ENCODE measurements around the gene EEF1AKMT3.

EEF1AKMT3 gene

DNA sequence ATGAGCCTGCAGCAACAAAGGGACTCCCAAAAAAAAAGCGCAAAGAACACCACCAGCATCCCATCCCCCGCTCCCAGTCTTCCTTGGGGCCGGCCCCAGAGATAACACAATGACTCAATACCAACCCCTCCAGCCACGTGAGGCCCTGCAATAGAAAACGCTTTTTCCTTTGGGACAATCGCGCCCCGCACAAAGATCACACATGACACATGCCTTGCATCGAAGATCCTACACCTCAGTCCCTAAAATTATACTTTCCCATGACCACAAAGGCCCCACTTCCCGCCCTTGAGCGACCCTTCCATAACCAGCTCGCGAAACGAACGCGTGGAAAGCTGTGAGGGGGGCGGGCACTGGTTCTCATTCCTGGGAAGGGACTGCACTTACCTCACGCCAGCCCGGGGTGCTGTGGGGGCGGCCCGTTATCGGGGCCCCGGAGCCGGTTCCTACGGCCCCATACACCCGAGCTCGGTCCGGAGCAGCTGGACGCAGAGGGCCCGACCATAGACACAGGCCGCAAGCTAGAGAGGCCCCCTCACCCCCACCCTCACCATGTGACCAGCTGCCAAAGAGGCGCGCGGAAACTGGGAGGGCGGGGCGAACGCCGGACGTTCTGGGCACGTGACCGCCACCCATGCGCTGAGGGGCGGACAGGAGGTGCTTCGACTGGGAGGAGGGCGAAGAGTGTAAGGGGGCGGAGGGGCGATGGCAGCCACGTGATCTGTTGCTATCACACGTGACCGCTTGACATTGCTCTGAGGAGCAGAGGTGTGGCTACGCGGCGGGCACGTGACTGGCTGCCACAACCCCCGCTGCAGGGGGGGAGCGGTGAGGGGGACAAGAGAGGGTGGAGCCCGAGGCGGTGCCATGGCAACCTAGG lies 20.4 kb upstream of the EEF1AKMT3 start, which contains the start of gene CDK4:
Gene CDK4, minus strand, starts transcription at position 523 of the 880 bp plus-strand sequence. CDS start 593 bp downstream, outside the sequence.
- peak; percentile 100 for DNase-seq

DNA sequence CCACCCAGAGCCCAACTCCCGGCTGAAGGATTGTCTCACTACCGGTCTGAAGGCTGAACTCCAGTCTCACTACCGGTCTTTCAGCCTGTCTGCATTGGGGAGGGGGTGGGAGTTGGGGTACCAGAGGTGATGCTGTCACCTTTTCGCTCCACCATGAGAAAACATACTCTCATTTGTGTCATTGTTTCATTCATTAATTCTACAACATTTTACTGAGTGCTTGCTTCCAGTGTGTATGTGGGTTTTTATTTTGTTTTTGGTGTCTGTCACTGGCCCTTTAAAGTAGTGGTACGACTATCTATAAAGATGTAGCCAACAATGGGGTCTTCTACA lies 19.8 kb upstream of the EEF1AKMT3 start:
- DNase-seq: no peak

DNA sequence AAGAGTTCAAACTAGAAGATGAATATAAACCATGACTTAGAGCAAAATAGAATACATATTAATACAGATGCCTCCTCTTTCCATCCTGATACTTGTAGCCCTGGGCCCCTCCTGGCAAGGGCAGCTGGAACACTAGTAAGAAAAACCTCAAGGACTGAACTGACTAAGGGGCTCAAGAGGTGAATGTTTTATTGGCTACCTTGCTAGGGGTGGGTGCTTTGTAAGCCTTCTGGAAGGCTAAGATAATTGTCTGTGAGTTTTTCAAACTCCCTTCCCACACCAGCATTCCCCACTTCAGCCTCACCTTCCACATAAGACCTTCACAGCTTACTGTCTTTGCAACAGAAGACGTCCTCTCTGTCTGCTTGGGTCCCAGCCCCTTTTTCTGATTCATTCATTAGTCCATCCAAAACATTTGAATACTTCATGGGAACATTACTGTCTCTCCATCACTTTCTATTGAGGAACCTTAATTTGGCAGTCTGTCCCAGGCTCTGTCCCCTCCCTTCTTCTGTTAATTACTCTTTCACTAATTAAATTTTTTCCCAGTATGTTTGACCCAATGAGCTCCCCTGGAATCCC lies 18.6 kb upstream of the EEF1AKMT3 start:
- DNase-seq: no peak

DNA sequence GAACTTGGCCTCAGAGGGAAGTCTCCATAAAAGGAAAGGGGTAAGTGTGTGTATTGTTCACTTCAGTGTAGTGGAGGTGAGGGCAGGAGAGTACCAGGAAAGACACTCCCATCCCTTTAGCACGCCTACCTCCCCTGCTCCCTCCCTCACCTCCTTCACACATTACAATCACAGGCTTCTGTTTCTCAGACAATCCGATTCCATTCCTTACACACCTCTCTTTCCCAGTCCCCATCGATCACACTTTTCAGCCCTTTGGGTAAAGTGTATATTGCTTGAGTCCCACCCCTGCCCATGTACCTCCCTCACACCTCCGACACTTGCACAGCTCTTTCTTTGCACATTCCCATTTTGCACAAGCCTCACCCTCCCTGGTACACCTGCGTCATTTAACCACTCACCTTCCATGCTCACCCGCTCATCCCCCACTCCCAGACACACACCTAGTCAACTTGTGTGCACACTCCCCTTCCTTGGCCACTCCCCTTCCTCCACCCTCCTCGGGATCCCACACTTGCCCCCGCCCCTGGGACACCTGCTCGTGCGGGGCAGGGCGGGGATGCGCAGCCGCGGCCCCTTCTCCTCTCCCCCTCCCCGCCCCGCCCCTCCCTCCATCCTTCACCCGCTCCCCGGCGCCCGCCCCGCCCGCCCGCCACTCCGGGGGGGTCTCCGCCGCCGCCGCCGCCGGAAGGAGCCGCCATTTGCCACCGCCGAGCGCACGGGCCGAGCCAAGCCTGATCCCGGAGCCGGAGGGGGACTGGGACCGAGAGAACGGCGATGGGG lies 17.8 kb upstream of the EEF1AKMT3 start, which contains the start of gene MARCHF9:
Gene MARCHF9, plus strand, starts transcription at position 693 of the 783 bp plus-strand sequence. CDS start 426 bp downstream, outside the sequence.
- peak; percentile 98 for DNase-seq

DNA sequence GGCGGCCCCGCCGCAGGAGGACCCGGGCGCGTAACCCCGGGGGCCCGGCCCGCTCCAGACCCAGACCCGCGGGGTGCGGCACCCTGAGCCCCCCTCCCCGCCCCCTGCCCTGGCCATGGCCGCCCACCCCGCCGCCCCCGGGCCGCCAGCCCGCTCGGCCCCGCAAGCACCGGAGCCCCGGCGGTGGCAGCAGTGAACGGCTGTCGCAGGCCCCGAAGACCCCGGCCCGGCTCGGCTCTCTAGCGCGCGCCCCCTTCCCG lies 17.3 kb upstream of the EEF1AKMT3 start:
- DNase-seq: no peak

DNA sequence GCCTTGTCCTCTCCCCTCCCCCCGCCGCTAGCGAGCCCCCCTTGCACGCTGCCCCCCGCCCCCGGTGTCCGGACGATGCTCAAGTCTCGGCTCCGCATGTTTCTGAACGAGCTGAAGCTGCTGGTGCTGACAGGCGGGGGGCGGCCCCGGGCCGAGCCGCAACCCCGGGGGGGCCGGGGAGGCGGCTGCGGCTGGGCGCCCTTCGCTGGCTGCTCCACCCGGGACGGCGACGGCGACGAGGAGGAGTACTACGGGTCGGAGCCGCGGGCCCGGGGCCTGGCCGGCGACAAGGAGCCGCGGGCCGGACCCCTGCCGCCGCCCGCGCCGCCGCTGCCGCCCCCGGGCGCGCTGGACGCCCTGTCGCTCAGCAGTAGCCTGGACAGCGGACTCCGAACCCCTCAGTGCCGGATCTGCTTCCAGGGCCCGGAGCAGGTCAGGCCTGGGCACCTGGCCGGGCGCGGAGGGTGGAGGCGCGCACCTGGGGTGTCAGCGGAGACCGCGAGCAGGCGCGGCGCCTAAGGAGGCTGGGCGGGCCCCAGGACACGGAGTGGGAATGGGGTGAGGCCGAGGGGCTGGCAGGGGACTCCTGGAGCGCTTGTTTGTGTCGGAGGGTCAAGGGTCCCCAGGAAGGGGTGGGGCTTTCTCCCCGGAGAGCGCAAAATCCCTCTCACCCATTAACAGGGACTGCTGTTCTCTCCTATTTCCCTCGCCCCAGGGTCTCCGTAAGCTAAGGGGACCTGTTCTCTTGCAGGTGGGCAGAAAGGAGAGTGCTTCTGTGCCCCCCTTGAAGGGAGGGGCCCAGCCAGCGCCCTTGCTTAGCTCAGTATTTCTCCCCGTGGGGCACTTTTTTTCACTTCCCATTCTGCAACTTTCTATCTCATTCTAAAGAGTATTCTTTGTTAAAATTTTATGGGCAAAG lies 16.7 kb upstream of the EEF1AKMT3 start:
- peak; percentile 39 for DNase-seq

DNA sequence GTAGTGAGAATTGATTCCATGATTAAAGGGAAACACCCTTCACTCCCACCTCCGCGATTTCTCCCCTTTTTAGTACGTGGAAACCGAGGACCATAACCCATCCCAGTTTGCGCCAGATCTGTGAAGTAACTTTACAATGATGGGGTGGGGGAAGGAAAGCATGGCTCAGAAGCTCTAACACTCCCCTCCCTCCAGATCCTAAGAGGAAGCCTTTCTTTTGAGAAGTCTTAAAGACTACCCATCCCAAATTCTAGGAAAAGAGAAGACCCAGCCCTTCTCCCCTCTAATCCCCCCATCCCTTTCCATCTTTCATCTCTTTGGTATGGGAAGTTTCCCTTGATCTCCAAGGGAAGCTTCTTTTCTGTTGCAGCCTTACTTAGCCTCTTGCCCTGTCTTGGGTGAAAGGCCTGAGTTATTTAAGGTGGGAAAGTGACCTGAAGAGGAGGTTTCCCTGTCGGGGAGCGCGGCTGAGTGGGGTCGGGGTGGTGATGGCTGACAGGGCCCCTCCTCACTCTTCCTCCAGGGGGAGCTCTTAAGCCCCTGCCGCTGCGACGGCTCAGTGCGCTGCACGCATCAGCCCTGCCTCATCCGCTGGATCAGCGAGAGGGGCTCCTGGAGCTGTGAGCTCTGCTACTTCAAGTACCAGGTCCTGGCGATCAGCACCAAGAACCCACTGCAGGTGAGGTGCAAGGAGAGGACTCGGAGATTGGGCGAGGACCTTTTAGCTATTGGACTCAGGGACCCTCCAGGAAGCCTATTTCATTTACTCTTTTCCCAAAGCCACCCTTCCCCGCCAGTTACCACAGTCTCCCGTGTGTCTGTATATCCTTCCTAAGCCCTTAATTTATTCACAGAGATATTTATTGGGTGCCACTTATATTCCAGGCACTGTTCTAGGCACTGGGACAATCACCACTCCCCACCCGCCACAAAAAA lies 15.7 kb upstream of the EEF1AKMT3 start:
- DNase-seq: no peak

DNA sequence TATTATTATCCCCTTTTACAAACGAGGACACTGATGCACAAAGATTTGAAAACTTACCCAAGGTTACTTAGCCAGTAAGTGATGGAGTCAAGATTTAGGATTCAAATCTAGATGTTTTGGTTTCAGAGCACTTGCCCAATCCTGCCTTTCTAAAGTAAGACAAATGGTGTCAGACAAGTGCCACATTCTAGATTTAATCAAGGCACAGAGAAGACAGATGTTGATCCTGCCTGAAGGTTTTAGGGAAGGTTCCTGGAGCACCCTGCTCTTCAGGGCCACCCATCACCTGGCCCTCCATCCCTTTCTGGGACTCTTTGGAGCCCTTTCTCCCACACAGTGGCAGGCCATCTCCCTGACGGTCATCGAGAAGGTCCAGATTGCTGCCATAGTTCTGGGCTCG lies 14.6 kb upstream of the EEF1AKMT3 start:
- DNase-seq: no peak

DNA sequence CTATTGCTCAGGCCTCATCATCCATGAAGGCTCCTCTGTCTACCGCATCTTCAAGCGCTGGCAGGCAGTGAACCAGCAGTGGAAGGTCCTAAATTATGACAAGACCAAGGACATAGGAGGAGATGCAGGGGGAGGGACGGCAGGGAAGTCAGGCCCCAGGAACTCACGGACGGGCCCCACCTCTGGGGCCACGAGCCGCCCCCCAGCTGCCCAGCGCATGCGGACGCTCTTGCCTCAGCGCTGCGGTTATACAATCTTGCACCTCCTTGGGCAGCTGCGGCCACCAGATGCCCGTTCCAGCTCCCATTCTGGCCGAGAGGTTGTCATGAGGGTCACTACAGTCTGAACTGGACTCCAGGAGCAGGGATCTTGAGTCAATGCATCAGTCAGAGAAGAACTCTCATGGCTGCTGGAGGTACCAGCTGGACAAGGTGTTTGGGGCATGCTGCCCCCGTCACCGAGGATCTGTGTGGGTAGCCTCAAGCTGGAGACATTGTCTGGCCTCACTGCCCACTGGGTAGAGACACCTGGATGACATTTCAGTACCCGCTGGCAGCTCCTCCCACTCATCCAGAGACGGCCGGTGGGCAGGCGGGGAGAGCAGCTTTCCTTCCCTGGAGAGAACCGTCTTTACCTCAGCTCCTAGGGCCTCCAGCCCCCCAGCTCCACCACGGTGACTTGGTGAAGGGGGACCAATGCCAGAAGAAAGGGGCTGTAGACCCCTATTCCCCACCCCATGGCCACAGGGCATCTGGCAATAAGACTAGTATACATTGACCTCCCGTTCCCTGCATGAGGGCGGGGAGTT lies 13.7 kb upstream of the EEF1AKMT3 start:
- DNase-seq: no peak

DNA sequence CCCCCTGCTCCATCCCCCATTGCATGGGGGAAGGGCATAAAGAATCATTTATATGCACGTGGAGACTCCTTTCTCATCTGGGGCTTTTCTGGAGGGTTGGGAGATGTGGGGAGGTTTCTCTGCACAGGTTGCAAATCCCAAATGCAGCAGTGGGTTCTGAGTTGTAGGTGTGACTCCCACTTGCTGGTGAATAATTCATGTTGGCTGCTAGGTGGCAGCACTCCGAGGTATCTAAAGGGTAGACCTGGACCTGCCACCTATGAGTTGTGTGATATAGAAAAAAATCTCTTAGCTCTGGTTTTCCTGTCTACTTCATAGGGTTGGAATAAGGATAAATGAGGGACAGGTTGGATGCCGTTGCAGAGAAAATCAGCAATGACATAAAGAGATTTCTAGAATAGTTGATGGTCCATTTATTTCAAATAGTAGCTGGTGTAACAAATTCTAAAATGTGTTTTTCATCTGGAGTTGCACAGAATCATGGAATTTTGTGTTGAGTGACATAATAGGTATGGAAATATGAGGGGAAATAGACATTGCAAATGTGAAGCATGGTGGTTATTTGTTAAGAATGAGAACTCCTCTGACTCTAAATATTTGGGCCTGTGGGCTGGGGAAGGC lies 12.9 kb upstream of the EEF1AKMT3 start:
- no peak for DNase-seq

DNA sequence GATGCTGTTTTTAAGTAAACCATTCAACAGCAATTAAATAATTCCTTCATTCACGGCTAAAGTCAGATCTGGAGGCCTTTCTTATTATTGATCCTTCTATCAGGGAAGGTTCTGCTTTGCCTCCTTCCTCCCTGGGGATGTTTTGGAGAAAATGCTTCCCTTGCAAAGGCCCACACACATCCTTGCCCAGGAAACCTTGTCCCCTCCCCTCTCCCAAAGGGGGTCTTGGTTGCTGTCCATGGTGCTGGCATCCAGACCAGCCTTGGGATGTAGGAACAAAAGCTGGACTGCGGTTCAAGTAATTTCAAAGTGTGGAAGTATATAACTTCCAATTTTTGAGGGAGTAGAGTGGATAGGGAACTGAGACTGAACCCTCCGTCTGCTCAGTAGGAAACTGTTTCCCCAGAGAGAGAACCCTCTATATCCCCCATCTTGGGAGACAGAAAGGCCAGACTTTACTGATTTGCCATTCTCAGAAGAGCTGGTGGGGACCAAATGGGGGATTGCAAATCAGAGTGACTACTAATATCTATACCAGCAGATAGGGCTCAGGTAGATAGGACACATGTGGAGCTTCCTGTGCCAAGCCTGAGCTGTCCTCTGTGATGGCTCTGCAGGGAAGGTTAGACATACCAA lies 11.9 kb upstream of the EEF1AKMT3 start:
- no peak for DNase-seq

DNA sequence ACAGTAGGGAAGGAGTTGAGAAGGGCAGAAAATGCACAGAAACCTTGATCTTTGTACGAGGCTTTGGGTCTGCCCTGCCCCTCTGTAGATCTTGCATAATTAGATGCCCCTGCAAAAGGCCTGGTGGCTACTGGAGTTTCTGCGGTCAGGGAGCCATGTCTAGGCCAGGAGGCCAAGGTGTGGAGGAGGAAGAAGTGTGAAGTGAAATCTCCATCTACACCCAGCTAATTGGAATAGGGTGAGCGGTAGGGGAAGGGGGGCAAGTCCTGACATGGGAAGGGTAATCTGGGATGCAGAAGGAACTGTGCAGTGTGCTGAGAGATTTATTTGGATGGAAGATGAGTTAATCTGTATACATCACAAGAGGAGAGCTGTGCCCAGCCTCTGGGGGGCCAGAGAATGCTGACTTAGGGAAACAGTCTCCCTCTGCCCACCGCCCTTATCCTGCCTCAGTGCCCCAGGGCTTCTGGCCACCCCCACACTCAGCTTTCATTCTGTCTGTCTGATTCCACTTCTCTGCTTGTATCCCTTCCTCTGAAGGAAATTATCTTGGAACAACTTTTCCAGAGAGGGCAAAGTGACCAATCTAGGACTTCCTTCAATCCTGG lies 10.9 kb upstream of the EEF1AKMT3 start:
- DNase-seq: no peak

DNA sequence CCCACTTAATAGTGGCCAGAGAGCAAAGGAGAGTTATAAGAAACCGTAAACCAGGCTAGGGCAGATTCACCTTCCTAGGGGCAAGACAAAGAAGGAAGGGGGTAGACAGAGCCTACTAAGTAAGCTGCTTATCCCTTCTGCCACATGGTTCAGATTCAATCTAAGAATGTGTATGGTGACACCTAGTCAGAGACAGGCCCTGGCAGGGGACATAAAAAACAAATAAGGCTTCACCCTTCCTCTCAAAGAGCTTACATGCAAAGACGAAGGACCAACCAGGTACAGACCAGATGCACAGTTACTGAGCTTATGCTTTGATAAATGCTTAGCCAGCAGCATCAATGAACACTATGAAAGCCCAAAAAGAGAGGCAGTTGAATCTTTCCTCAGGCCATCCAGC lies 10.0 kb upstream of the EEF1AKMT3 start:
- no peak for DNase-seq

DNA sequence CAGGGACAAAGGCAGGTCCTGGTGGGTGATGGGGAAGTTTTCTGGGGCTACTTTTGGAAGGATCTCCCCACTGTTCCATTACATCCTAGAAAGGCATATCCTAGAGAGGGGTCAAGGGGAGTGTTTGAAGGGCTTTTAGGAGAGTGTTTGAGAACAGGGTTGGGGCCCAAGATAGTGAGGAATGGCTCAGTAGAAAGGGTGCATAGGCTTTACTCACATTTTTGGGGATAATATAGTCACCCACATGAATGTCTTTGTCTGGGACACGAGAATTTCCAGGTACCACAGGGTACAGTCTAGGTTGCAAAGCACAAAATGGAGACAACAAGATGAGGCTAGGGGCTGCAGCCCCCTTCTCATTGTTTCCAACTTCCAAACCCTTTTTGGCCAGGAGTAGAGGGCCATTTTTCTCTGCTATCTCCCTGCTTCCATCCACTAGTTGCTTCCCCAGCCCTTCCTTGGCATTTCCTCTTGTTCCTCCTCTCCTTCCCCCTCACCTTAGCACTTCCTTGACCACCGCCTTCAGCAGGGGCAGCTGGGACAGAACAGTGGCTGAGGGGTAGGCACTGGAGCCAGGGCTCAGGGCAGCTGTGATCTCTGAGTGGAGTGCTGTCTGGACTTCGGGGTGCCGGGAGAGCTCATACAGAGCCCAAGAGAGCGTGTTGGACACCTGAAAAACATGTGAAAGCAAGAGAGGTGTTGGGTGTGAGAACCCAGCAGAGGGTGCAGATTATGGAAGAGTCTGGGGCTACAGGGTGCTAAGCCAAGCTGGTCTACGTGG lies 8.3 kb upstream of the EEF1AKMT3 start:
- DNase-seq: no peak

DNA sequence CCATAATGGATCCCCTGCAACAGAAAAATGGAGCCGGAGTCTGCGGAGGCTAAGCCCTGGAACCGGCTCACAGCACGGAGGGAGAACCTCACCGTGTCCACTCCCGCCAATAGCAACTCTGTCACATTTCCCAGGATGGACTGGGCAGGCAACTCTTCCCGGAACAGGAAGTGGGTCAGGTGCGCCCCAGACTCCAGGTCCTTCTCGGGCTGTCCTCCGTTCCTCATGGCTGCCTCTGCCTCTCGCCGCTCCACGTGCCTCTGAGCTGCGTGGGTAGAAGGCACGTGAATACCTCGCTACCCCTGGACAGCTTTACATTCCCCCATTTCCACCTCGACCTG lies 7.8 kb upstream of the EEF1AKMT3 start:
- DNase-seq: no peak

DNA sequence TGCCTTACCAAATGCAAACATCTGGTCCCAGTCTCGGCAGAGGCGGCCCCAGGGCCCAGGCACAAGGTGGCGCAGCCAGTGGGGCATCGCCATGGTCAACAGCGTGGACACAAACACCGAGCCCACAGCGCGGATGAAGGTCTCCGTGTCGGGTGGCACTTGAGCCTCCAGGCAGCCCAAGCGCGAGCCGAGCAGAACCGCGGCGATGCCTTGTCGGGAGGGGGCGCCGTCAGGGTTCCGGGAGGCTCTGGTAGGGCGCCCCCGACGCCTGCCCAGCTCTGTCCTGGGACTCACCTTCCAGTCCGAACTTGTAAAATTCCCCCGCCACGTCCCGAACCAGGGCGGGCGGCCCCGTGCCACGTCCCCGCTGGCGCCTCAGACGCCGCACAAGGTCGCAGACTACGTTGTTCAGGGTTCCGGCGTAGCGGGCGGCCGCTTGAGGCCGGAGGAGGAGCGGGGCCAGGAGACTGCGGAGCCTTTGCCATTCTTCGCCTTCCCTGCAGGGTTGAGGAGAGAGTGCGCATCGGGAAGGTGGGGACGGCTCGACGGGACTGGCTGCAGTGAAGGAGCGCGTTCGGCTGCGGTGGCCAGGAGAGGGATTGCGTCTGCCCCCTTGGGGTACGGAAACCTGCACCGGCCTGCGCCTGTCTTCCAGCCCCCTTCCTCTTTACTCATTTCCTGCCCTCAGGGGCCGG lies 7.3 kb upstream of the EEF1AKMT3 start:
- no peak for DNase-seq

DNA sequence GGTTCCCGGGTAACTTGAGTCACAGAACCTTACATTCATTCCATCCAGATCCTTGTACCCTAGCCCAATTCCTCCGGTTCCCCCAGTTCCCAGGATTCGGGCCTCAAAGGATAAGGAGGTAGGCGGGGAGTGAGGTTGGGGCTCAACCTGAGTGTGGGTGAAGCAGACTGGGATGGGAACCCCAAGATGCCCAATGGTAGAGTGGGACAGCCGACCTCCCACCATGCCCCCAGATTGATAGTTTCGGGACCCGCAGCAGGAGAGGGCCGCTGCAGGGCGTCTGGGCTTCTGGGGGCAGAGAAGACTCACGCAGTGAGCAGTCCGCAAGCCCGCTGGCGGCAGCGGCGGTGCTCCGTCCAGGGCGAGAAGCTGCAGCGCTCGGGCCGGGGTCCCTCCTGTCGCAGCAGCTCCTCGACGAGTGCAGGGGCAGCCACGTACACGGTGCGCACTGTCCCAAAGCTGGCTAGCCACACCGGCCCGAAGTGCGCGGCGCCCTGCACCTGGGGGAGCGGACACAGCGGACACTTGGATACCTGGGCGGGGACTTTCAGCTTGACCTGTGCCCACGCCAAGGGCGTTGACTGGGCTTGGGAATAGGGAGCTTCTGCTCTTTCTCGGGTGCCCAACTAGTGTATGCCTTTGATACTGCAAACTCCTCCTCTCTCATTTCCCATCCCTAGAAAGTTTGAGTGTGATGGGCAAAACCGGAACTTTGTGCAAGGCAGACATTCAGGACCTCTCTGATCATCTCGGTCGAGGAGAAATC lies 6.5 kb upstream of the EEF1AKMT3 start:
- DNase-seq: no peak

Data from NCI-H510A (cell line).